Bone marrow (tissue), 2 donors: Measurements from ENCODE around the gene HMGB4.

Source experiments
- DNase-seq, 2 donors: peaks; one replicate each; lab custom pipeline; 2025; lab: John Stamatoyannopoulos, UW

Gene HMGB4, protein sequence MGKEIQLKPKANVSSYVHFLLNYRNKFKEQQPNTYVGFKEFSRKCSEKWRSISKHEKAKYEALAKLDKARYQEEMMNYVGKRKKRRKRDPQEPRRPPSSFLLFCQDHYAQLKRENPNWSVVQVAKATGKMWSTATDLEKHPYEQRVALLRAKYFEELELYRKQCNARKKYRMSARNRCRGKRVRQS

DNA sequence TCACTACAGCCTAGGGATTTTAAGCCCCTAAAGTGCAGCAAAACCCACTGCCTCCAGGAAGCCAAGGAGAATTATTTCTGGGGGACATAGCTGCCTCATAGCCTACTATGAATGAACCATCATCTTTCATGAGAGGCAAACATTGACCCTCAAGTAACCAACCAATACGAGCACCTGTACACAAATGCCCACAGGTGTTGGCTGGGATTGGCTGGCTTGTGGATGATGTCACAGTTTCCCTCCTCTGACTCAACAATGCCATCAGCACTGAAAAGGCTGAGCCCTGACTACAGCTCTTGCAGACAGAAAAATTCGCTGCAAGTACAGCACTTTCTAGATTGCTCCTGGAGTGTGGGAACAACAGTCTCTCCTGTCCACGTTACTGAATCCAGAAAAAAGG, at the start of gene HMGB4:
Gene HMGB4 (plus strand): TSS at position 301 of the 400 bp plus-strand sequence. CDS start 113 bp downstream, outside the sequence.
- no peak for DNase-seq

DNA sequence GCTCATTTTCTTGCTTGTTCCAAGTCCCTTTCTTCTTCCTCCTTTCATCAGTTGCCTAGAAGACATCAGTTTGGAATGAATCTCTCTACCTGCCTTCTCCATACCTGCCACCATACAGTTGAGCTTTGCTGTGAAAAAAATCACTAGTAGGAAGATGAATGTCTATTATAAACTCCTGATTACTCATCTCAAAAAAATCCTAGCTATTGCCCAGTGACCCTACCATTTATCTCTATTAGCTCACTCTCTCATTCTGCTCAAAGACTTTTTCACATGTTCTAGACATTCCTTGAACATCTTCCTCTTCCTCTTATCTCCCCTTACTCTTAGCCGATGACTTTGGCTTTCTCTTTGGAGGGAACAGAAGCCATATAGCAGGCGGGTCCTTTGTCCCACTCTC, 49.7 kb upstream of the HMGB4 start:
- no peak for DNase-seq

DNA sequence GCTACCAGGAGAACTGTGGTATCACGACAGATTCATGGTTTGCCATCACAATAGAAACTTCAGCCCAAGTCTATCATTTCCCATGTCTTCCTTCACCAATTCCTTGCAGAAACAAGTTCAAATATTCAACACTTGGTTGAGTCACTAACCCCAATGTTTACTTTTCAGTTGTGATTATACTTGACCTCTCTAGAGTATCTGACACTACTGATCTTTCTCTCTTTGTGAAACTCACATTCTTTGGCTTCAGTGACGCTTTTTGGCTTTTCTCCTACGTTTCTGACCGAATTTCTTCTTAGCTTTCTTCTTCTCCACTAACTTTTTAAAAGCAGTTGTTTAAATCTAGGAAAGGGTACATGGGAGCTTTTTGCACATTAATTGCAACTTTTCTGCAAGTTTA, 48.8 kb upstream of the HMGB4 start:
- DNase-seq: no peak

DNA sequence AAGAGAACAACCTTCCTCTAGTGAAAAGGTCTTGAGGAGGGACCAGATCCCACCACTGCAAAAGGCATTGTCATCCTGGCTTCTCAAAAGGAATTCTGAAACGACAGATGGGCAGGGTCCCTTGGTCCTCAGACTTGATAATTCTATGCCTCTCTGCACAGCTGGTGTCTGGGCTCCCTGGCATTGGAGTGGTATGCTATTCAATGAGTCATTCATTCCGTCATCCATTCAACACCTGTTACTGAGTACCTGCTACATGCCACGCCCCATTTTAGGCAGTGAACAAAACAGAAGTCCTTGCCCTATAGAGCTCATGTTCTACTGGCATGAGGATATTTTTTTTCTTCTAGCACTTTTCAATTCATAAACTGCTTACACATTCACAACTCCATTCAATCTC, 45.8 kb upstream of the HMGB4 start:
- no peak for DNase-seq

DNA sequence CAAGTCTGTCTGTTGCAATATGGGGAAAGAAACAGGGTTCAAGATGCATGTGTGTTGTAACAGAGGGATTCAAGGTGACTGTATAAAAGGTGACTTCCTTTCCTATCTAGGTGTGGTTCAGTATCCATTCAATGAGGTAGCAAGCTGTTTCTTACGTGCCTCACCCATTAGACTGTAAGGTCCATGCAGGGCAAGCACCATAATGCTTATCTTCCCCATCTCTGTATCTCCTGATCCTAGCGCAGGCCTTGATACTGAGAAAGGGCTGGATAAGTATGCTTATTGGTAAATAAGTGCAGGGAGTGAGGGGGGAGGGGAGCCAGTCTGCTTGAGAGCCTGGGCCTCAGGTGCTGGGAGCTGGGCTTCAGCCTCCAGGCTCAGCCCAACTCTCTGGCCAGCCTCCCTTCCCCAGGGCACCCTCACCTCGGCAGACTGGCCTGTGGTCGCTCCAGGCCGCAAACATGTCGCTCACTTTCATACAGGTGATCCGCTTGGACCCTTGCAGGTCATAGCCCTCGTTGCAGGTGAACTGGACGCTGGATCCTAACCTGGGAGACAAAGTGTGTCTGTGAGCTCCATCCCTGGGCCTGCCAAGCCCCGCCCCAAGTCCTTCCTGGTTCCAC, 44.5 kb upstream of the HMGB4 start:
- no peak for DNase-seq

DNA sequence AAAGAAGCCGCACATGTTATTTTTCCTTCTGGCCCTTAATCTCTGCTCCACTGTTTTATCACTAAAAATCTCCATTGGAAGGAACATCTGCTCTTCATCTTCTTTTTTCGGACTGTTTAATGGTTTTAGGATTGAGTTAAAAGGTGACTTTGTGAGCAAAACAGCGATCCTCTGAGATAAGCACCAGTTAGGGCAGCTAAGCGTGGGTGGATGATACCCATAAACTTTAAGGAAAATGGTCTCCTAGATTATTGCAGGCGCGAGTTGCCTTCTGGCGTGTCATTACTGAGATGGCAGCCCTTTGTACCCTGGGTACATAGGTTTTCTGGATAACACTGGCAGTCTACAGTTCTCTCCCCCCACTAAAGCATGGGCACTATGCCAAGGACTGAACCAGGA, 44.0 kb upstream of the HMGB4 start:
- DNase-seq: no peak

DNA sequence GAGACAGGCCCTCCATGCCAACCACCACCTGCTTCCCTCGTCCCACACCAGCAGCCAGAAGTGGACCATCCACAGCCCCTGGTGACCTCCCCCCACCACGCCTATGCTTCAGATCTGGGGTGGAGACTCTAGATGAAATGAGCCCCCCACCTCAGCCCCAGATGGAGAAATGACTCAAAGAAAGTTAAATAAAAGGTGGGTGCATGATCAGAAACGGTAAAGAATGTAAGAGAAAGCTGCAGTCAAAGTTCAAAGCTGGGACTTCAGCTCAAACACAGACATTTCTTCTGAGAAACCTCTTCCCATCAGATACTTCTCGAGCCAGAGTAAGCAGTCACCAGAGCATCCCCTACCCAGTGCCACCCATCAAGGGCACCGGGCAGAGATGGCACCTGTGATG, 43.1 kb upstream of the HMGB4 start:
- no peak for DNase-seq

DNA sequence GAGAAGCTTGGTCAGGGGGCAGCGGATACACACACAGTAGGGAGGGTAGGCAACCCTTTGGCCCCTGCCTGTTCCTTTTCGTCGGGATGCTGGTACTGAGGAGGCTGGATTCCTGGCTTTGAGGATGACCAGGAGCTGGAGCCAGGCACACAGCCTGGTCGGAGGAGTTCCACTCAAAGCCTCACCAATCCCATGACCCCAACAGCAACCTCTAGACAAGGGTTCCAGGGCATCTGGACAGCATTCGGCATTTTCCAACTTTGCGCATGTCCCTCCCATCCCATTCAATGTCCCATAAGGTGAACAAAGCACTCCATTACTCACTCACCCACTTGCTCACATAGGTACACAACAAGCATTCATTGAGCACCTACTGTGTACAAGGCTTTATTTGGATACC, 42.6 kb upstream of the HMGB4 start:
- DNase-seq: no peak

DNA sequence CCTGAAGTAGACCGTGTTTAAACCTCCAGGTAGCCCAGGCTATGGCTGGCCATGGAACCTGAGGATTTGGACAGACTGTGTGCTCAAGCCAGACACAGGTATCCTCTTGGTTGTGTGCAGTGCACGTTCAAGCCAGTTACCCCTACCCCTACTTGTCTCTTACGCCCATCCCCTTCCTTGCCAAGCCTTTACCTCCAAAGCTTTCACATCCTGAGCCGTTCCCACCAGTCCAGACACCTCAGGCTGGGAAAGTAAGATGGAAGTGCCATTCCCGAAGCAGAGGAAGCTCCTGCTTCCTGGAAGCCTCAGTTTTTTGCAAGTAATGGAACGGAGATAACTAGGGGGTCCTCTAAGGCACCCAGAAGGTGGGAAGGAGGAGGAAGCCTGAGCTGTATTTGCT, 41.5 kb upstream of the HMGB4 start:
- DNase-seq: no peak

DNA sequence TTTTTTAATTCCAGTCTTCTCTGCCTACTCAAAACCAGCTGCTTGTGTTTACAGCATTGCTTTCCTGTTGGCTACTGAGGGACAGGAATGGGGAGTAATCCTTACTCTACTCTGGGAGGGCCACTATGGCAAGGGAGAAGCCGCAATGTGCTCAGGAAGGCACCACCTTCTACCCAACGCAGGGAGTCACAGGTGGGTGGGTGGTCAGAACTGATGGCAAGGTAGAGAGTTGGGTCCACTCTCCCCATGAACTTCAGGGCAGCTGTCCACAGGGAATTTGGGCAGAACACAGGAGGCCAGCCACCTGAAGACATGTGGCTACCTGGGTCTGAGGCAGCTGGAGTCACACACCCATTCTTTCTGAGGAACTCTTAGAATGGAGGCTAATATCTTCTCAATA, 40.5 kb upstream of the HMGB4 start:
- DNase-seq: no peak

DNA sequence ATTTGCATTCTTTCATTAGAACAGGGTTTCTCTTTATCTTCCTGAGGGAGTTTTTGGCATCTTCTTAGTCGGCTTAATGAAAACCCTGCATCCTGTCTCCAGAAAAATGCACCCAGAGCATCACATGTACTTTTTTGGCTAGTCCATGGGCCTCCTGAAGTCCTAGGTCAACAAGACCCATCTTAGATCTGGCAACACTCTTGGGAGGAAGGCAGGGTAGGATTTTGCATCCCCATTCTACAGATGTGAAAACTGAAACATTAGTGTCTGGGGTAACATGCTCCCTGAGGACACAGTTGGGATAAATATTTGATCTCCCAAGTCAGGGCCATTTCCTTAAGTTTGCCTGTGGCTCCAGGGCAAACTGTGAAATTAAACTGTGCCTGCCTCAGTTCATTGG, 40.0 kb upstream of the HMGB4 start:
- no peak for DNase-seq

DNA sequence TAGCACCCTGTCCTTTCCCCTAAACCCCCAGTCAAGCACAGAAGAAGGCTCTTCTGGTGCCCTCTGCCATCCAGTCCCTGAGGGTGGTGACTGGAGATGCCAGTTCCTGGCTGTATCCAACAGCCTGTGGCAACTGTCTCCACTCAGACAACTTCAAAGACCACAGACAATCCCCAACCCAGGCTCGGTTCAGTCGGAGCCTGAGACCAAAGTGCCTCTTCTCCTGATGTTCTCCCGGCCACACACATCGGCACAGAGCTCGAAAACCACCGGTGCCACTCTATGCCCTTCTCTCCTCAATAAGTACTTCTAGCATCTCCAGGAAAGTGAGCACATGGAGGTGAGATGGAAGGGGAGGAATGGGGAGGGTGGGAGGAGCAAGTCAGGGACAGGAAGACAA, 39.6 kb upstream of the HMGB4 start:
- no peak for DNase-seq

DNA sequence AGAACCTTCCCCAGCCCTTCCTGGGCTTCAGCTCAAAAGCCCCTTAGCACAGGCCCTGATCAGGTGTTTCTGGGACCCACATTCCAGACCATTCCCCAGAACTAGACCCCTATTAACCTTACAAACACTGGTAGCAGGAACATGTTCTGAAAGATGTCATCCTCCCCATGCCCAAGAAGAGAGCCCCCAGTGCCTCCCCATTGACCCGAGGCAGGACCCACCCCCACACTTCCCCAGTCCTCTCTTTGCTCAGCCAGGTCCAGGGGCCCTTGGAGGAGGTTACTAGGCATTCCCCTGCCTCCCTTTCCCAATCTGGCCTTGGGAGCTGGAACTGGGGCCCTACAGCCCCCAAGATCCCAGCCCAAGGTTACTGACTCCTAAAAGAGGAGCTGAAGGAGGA, 38.9 kb upstream of the HMGB4 start:
- no peak for DNase-seq

DNA sequence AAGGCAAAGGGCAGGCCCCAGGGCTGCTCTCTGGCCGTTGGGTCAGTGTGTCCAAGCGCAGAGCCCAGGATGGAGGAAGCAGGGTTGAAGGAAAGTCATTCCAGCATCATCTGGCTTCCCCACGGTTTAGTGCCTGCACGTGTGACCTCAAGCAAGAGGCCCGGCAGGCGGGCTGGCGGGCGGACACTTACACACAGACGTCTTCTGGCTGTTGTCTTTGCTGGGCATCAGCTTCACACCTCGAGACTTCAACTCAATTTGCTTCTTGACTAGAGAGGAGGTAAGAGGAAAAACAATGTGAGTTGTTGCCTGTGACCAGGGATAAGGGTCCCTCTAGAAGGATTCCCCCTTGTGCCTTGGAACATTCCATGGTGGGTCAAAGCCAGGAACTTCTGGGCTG, 38.4 kb upstream of the HMGB4 start:
- no peak for DNase-seq

DNA sequence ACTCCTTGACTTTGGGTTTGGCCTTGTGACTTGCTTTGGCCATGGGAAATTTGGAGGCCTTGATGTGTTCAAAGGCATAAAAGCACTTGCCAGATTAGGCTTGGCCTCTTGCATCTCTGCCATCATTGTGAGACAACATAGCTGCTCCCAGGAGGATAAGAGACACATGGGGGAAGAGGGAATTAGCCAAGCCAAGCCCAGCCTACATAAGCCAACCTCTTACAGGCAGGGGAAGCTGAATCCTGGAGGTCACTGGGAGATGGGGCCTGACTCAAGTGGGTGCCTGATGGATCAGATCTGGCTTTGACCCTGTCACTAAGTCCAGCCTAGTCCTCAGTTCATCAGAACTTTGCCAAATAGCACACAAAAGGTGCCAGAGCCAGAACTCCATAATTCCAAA, 37.6 kb upstream of the HMGB4 start:
- DNase-seq: no peak

DNA sequence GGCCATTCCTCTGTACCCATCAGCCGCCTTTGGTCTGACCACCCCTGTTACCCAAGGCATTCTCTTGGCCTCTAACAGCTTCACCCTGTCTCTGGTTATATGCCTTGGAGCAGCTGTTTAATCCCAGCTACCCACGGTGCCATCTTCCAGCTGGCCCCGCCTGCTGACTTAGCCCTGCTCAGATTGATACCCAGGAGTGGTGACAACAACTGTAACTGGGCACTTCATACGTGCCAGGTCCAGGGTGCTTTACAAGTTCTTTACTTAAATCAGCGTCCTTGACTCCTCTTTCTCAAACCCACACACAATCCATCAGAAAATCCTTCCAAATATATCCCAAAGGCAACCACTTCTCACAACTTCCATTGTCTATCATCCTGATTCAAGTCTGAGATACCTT, 37.2 kb upstream of the HMGB4 start:
- DNase-seq: no peak

DNA sequence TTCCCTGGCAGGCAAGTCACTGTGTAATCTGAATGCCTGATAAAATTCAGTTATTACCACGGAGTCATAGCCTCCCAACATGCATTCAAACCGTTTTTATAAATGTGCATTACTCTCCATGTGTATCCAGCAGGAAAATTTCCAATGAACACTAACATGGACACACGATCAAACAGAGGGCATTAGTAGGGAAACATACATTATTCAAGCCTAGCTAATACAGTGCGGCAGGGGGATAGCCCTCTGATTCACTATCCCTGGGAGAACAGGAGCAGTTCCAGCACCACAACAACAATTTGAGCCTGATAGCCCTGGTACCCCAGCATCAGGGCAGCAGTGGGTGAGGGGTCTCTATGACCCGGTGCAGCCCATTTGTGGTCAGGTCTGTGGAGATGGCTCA, 35.8 kb upstream of the HMGB4 start:
- DNase-seq: no peak

DNA sequence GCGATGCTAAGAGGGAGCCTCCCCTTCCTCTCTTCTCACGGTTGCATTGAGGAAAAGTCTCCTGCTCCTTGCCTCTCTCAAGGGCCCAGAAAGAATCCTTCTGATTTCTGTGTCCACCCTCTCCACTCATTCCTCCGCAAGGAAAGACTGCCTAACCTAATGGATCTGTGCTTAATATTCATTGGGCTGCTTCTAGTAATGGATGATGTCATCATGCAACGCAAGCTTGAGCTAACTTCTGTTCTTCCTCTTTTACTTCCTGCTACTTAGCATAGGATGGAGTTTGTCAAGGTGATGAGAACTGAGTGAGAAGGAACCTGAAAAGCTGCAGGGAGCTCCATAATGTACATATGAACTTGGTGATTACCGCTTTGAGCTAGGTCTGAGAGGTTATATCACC, 35.2 kb upstream of the HMGB4 start:
- no peak for DNase-seq

DNA sequence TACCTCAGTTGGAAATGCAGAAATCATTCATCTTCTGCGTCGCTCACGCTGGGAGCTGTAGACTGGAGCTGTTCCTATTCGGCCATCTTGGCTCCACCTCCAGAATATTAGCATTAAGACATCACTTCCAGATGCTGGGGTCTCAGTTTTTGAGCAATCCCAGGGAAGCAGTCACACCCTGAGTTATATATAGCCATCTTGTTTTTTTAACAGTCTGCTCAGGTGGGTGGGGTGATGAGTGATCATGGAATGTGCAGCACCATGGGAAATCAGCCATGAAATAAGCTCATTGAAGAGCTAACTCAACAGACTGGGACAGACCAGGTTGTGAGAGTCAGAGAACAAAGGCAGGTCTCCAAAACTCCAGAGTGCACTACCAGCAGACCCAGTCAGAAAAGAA, 27.0 kb upstream of the HMGB4 start:
- DNase-seq: no peak

DNA sequence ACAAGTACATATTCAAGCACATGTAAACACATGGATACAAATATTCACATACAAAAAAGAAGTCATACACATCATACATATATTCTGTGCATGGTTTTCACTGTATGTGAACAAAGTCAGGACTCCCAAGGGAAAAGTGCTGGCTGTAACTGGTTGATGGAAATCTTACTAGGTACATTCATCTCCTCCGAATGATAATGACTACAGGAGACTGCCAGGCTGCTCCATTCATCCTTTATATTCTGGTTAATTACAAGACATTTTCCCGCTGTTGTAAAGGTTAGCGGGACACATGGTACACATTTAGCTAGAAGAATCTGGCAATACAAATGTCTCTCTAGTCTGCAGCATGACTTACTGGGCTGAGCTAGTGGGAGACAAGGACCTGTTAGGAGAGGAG, 26.2 kb upstream of the HMGB4 start:
- DNase-seq: no peak

DNA sequence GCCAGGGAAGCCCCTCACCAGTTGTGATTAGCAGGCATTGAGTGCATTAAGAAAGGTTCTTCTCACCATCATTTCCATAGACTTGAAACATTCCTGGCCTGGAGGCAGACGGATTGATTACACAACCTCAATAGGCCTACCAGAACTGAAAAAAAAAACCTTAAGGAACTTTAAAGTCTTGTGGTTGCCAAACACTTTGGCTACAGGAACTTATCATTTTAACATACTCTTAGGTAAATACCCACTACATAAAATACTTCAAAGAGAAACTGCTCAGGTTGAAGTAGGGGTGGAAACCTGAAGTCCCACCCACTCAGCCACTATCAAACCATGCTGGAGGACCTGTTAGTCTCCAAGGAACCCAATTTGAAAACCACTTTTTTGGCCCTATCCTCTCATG, 22.4 kb upstream of the HMGB4 start:
- no peak for DNase-seq

DNA sequence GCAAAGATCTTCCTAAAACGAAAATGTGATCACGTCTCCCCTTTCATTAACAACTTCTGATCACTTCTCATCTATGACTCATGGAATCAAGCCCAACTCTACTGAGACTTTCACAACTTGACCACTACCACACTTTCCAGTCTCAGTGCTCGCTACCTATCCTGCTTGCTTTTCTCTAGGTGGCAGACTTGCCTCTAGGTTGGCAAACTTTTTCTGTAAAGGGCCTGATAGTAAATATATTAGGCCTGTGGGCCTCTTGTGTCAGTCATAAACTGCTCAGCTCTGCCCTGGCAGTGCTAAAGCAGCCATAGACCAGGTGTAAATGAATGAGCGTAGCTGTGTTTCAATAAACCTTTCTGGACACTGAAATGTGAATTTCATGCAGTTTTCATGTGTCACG, 21.5 kb upstream of the HMGB4 start:
- no peak for DNase-seq

DNA sequence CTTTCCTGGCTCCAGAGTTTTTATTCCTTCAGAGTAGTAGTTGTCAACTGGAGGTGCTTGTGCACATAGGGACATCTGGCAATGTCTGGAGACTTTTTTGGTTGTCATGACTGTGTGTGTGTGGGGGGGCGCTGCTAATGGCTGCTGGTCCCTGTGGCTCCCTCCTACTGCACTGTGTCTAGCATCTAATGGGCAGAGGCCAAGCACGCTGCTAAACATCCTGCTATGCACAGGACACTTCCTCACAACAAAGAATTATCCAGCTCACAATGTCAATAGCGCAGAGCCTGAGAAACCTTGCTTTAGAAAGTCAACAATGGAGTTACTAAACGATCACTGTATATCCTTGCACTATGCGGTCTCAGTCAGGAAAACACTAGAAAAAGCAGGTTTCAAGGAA, 19.7 kb upstream of the HMGB4 start:
- DNase-seq: no peak

DNA sequence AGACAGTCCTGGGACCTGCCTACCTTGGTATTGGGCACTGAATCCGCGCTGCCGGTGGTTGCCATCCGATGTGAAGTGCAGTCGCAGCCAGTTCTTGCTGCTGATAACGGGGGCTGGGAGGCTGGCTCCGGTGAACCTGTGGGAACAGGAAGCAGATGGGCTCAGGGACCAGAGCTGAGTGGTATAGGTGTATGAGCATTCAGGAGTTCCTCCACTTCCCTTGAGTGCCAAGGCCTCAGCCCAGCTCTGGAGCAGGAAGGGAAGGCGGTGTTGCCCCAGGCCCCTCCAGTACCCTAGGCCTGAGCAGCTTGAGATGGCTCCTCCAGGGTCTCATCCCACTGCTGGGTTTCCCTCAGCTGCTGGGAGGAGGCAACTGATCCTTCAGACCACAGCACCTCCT, 17.0 kb upstream of the HMGB4 start:
- no peak for DNase-seq
